ENCODE data around the gene TENM4.

DNA sequence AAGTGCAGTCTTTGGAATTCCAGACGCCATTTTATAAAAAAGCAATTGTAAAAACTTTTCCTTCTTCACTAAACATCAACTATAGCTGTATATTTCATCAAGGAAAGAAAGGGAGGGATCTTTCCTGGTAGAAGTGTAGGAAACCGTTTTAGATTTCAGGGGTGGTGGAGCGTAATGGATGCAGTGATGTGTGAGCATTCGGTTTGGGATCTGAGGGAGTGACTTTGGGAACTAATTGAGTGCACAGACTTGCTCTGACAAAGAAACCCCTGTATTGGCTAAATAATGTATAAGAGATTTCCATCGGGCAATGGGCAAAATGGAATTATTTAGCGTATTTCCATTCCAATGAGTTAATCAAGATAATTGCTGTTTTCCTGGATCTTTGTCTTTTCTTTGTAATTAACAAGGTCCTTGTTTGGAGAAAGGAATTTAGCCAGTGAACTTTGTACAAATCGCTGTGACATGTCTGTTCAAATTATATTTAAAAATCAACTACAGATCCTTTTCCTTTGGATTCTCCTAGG lies 741.2 kb downstream of the TENM4 start:
- TF ChIP-seq CTCF (IDR thresholded peaks at IDR 0.05; ENCODE audit: low read depth, low read length, poor library complexity, severe bottlenecking) (no peak), EZH2phosphoT487 (IDR thresholded peaks at IDR 0.05; ENCODE audit: borderline replicate concordance, low read length) (no peak)

All from DOHH2 (cell line).